HG03571 (cell line): ENCODE measurements around the gene KPRP.

ENCODE experiments used
- ATAC-seq: cut with Tn5 transposase; IDR thresholded peaks from one replicate; pipeline ENCODE4 v1.9.1; 2021; ENCODE audit not compliant: unreplicated experiment

KPRP gene

GRCh38 chr1:152770411-152770810 is 12.6 kb downstream of the KPRP start:
- ATAC-seq: no peak

DNA sequence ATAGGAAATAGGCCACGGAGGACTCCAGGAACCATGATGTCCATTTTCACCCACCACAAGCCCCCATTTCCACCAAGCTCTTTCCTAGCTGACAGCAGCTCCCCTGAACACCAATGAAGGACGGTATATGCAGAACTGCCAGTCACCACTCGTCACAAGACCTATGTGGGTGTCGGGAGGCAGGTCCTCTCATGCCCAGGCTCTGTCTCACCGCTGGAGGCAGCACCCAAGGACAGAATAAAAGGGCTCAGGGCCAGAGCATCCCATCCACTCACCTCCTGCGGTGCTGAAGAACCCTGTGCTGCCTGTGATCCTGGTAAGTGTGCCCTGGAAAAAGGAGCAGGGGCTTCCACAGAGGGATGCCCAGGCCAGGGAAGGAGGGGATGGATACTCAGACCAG is 17.1 kb downstream of the KPRP start, which contains the start of gene LCE1F:
TSS of gene LCE1F (plus strand) at position 266 of the 400 bp plus-strand sequence. CDS start 1,232 bp downstream, outside the sequence.
- ATAC-seq: no peak

DNA sequence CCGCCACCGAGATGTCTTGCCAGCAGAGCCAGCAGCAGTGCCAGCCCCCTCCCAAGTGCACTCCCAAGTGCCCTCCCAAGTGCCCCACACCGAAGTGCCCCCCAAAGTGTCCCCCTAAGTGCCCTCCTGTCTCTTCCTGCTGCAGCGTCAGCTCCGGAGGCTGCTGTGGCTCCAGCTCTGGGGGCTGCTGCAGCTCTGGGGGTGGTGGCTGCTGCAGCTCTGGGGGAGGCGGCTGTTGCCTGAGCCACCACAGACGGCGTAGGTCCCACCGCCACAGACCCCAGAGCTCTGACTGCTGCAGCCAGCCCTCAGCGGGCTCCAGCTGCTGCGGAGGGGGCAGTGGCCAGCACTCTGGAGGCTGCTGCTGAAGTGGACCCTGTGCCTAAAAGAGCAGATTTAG is 18.5 kb downstream of the KPRP start:
- ATAC-seq: no peak

DNA sequence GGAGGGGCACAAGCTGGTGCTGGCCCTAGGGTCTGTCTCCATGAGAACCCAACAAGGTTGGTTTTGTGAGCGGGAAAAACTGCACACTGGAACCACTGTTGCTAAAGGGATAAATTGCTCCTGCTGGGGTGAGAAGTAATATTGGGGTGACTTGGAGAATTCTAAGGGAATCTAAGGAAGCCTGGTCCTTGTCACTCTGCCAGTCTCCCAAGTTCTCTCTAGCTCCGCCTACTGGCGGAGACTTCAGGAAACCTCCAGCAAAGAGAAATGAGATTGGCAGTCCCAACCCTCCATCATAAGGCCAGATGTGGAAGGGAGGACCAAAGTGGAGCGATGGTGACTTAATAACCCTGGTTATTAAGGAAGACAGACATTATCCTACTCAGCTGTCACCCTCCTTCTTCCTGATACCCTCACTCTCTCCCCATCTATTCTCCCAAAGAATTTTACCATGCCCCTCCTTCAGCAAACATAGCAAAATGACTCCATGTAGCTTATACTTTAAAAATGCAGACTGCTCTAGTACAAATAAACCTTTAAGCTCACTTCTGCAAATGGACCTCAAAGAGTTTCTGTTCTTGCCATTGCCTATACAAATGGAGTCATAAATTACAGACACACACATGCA is 19.8 kb downstream of the KPRP start:
- no peak for ATAC-seq

GRCh38 chr1:152783095-152783494 is 25.3 kb downstream of the KPRP start:
- ATAC-seq: no peak

- no peak for ATAC-seq
These were observed 28.3 kb downstream of the KPRP start, which contains the start of gene LCE1E for GRCh38 chr1:152786077-152786476. TSS of gene LCE1E (plus strand) at chr1:152786257. CDS start at chr1:152787300, 1,043 bp downstream.

- ATAC-seq: no peak
These were observed 37.9 kb downstream of the KPRP start for GRCh38 chr1:152795686-152796085.

DNA sequence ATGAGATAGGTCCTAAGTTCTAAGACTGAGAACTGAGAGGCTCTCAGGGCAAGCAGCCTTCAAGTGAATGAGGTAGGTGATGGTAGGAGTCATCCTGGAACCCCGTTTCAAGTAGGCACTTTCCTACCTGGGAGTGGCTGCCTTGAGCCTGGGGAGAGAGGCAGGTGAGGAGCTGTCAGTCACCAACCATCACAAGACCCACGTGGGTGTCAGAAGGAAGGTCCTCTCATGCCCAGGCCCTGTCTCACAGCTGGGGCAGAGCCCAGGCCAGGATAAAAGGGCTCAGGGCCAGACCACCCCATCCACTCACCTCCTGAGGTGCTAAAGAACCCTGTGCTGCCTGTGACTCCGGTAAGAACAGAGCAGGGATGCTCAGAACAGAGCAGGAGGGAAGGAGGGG is 38.6 kb downstream of the KPRP start, which contains the start of gene LCE1D:
TSS of gene LCE1D (plus strand) at position 301 of the 400 bp plus-strand sequence. CDS start 1,074 bp downstream, outside the sequence.
- ATAC-seq: no peak

DNA sequence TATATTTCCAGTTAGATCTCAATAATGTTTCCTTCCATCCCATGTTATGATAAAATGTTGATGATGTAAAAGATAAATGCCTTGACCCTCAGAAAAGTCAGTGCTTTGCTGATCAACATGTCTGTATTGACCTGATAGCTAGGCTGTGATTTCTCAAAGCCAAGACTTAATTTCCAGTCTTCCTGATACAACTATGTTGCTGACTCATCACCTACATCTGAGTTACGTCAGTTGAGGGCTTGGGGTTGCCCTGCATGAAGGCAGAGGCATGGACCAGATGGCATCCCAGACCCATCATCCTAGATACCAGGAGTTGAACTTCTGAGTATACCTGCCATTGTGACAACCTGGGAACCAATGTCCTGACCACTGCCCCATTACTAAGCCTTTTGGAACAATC is 43.5 kb downstream of the KPRP start:
- no peak for ATAC-seq

DNA sequence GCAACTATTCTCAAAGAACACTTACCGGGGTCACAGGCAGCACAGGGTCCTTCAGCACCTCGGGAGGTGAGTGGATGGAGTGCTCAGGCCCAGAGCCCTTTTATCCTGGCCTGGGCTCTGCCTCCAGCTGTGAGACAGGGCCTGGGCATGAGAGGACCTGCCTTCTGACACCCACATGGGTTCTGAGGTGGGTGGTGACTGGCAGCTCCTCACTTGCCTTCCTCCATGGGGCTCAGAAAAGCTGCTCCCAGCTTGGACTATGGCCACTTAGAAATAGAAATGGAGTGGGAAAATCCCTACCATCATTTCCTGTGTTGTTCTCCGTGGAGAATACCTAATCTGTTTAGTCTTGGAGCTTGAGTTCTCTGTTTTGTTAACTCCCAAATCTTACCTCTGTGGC is 48.8 kb downstream of the KPRP start, which contains the start of gene LCE1C:
TSS of gene LCE1C (minus strand) at position 76 of the 400 bp plus-strand sequence. CDS start 1,173 bp downstream, outside the sequence.
- no peak for ATAC-seq

DNA sequence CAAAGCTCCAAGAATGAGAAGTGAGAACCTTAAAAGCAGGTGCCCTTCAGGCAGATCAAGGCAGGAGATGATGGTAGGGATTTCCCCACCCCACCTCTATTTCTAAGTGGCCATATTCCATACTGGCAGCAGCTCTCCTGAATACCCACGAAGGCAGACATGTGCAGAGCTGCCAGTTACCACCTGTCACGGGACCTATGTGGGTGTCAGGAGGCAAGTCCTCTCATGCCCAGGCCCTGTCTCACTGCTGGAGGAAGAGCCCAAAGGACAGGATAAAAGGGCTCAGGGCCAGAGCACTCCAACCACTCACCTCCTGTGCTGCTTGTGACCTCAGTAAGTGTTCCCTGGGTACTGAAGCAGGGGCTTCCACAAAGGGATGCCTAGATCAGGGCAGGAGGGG is 53.2 kb downstream of the KPRP start:
- no peak for ATAC-seq
